Measurements from ENCODE around the gene KCNK1. TPM values are rescaled to one million over a fixed set of nuclear protein-coding genes. Genes with fewer than 3 reads are reported as not detected.

Gene KCNK1
- total RNA-seq, 4 donors from 2014 or later = 1.2 to 25.7 (median 21.7) TPM

- in situ Hi-C loops (cut with MboI; ENCODE audit: low pct_ligation_motif_present in 1 of 4, low pct_unique_long_range_greater_than_20kb in 1 of 4, low sequenced_read_pairs in 3 of 4) (no loop called here), intact Hi-C loops (cut with DNase I; ENCODE audit: low total_unique reads) (no loop called here)
Measured at GRCh38 chr1:233635765-233636502, 22.0 kb downstream of the KCNK1 start.

GRCh38 chr1:233636503-233636877, 22.6 kb downstream of the KCNK1 start:
- in situ Hi-C loops (cut with MboI; ENCODE audit: low pct_ligation_motif_present in 1 of 4, low pct_unique_long_range_greater_than_20kb in 1 of 4, low sequenced_read_pairs in 3 of 4) = no loop called here
- no peaks in the 10 kb centered on the region for H3K27me3 ChIP-seq
- H3K9me3 ChIP-seq = no peaks in the 10 kb centered on the region
- no peaks in the 10 kb centered on the region for H3K4me1 ChIP-seq
- H3K4me3 ChIP-seq = no peak overlapping the region
- 90 to 100% methylated on average over 2 of the region's 2 CpGs for WGBS, 2 donors (ENCODE audit: low coverage in 1 of 2)
- no peak for DNase-seq
- no peak overlapping the region for H3K27ac ChIP-seq
- TF ChIP-seq POLR2A (IDR thresholded peaks at IDR 0.05) (no peak), CTCF (IDR thresholded peaks at IDR 0.05) (no peak), EP300 (IDR thresholded peaks at IDR 0.05; ENCODE audit: low read depth) (no peak), POLR2AphosphoS5 (IDR thresholded peaks at IDR 0.05) (no peak)
- intact Hi-C loops (cut with DNase I; ENCODE audit: low total_unique reads) = no loop called here
- H3K36me3 ChIP-seq = no peaks in the 10 kb centered on the region

More at GRCh38 chr1:233635765-233636502, 22.0 kb downstream of the KCNK1 start:
- WGBS, 2 donors (ENCODE audit: low coverage in 1 of 2) = 74 to 83% methylated on average over 7 to 8 of the region's 8 CpGs
- H3K27me3 ChIP-seq = no peaks in the 10 kb centered on the region
- H3K27ac ChIP-seq = no peak overlapping the region
- no peaks in the 10 kb centered on the region for H3K9me3 ChIP-seq
- DNase-seq = no peak
- no peaks in the 10 kb centered on the region for H3K4me1 ChIP-seq
- TF ChIP-seq CTCF (IDR thresholded peaks at IDR 0.05) (no peak), EP300 (IDR thresholded peaks at IDR 0.05; ENCODE audit: low read depth) (no peak), POLR2AphosphoS5 (IDR thresholded peaks at IDR 0.05) (no peak), POLR2A (IDR thresholded peaks at IDR 0.05) (no peak)
- no peaks in the 10 kb centered on the region for H3K36me3 ChIP-seq
- no peak overlapping the region for H3K4me3 ChIP-seq

GRCh38 chr1:233638513-233638912, 24.6 kb downstream of the KCNK1 start:
- DNase-seq = no peak
- no peaks in the 10 kb centered on the region for H3K27me3 ChIP-seq
- intact Hi-C loops (cut with DNase I; ENCODE audit: low total_unique reads) = no loop called here
- no peaks in the 10 kb centered on the region for H3K9me3 ChIP-seq
- H3K36me3 ChIP-seq = no peaks in the 10 kb centered on the region
- TF ChIP-seq CTCF (IDR thresholded peaks at IDR 0.05) (no peak), EP300 (IDR thresholded peaks at IDR 0.05; ENCODE audit: low read depth) (no peak), POLR2A (IDR thresholded peaks at IDR 0.05) (no peak), POLR2AphosphoS5 (IDR thresholded peaks at IDR 0.05) (no peak)
- in situ Hi-C loops (cut with MboI; ENCODE audit: low pct_ligation_motif_present in 1 of 4, low pct_unique_long_range_greater_than_20kb in 1 of 4, low sequenced_read_pairs in 3 of 4) = no loop called here
- H3K4me1 ChIP-seq = no peaks in the 10 kb centered on the region
- no peak overlapping the region for H3K4me3 ChIP-seq
- no peak overlapping the region for H3K27ac ChIP-seq
- WGBS, 2 donors (ENCODE audit: low coverage in 1 of 2) = 84% methylated on average over 7 of the region's 7 CpGs; no CpG with 5 or more reads in 1 of the 2 donors

GRCh38 chr1:233639611-233640010, 25.7 kb downstream of the KCNK1 start:
- H3K4me1 ChIP-seq = no peaks in the 10 kb centered on the region
- H3K4me3 ChIP-seq = no peak overlapping the region
- no peak for DNase-seq
- H3K27me3 ChIP-seq = no peaks in the 10 kb centered on the region
- H3K36me3 ChIP-seq = no peaks in the 10 kb centered on the region
- no peak overlapping the region for H3K27ac ChIP-seq
- TF ChIP-seq CTCF (IDR thresholded peaks at IDR 0.05) (no peak), EP300 (IDR thresholded peaks at IDR 0.05; ENCODE audit: low read depth) (no peak), POLR2AphosphoS5 (IDR thresholded peaks at IDR 0.05) (no peak), POLR2A (IDR thresholded peaks at IDR 0.05) (no peak)
- in situ Hi-C loops (cut with MboI; ENCODE audit: low pct_ligation_motif_present in 1 of 4, low pct_unique_long_range_greater_than_20kb in 1 of 4, low sequenced_read_pairs in 3 of 4) = no loop called here
- intact Hi-C loops (cut with DNase I; ENCODE audit: low total_unique reads) = no loop called here
- no peaks in the 10 kb centered on the region for H3K9me3 ChIP-seq
- 54 to 60% methylated on average over 3 to 5 of the region's 5 CpGs for WGBS, 2 donors (ENCODE audit: low coverage in 1 of 2)
